Mesenchymal stem cell (in vitro differentiated cells and primary cell): ENCODE measurements around the gene ERICH2.

Experiments used
- DNase-seq: peaks from one replicate; pipeline ENCODE4 v3.0.0-alpha.2; 2013
- H2AFZ ChIP-seq: one replicate; pipeline ENCODE4 v1.6.1; 2013; ENCODE audit warnings: low read depth, mild to moderate bottlenecking, control low read depth, inconsistent platforms, low read length, moderate library complexity
- H2AK5ac ChIP-seq: 2 replicates; pipeline ENCODE4 v1.6.1; 2013; ENCODE audit warnings: low read length, moderate library complexity, mild to moderate bottlenecking, inconsistent platforms; ENCODE audit not compliant: severe bottlenecking
- H2BK120ac ChIP-seq: one replicate; pipeline ENCODE4 v1.6.1; 2013; ENCODE audit warnings: low read depth, mild to moderate bottlenecking, inconsistent platforms, low read length, moderate library complexity
- H2BK12ac ChIP-seq, 2 experiments: one replicate each; pipeline ENCODE4 v1.6.1; 2013; ENCODE audit warnings: inconsistent platforms in 2 of 2, low read length in 2 of 2, mild to moderate bottlenecking in 2 of 2, moderate library complexity in 2 of 2, control low read depth in 1 of 2
- H2BK15ac ChIP-seq: one replicate; pipeline ENCODE4 v1.6.1; 2013; ENCODE audit warnings: mild to moderate bottlenecking, low read depth, inconsistent platforms; ENCODE audit not compliant: poor library complexity, severe bottlenecking
- H2BK5ac ChIP-seq: 2 replicates; pipeline ENCODE4 v1.6.1; 2013; ENCODE audit warnings: low read depth, mild to moderate bottlenecking, low read length, control low read depth, inconsistent platforms; ENCODE audit not compliant: poor library complexity, severe bottlenecking
- H3K14ac ChIP-seq, 2 experiments: one replicate each; pipeline ENCODE4 v1.6.1; 2013; ENCODE audit warnings: inconsistent platforms in 2 of 2, low read length in 2 of 2, control low read depth in 1 of 2, mild to moderate bottlenecking in 1 of 2, moderate library complexity in 1 of 2
- H3K18ac ChIP-seq, 2 experiments: one replicate each; pipeline ENCODE4 v1.6.1; 2013; ENCODE audit warnings: inconsistent platforms in 2 of 2, low read length in 2 of 2, control low read depth in 1 of 2, low read depth in 1 of 2, mild to moderate bottlenecking in 1 of 2
- H3K23ac ChIP-seq, 2 experiments: one replicate each; pipeline ENCODE4 v1.6.1; 2013; ENCODE audit warnings: inconsistent platforms in 2 of 2, low read length in 2 of 2, mild to moderate bottlenecking in 2 of 2, moderate library complexity in 2 of 2, control low read depth in 1 of 2
- H3K27ac ChIP-seq: 2 replicates; pipeline ENCODE4 v1.5.1; 2013; ENCODE audit warnings: mild to moderate bottlenecking, moderate library complexity, low read length, control low read depth, inconsistent platforms; ENCODE audit not compliant: poor library complexity, severe bottlenecking
- H3K27me3 ChIP-seq, 2 experiments: 2 replicates each; pipeline versions ENCODE4 v1.6.1 to v1.7.0; 2013; ENCODE audit warnings: low read length in 2 of 2, mild to moderate bottlenecking in 2 of 2, moderate library complexity in 2 of 2, control low read depth in 1 of 2, inconsistent platforms in 1 of 2; ENCODE audit not compliant: control insufficient read depth in 1 of 2, insufficient read depth in 1 of 2
- H3K36me3 ChIP-seq, 2 experiments: 2 replicates each; pipeline versions ENCODE4 v1.6.1 to v1.7.0; 2013; ENCODE audit warnings: low read length in 2 of 2, control low read depth in 1 of 2, inconsistent platforms in 1 of 2, low read depth in 1 of 2, mild to moderate bottlenecking in 1 of 2; ENCODE audit not compliant: insufficient read depth in 2 of 2, control insufficient read depth in 1 of 2
- H3K4ac ChIP-seq, 2 experiments: one replicate each; pipeline ENCODE4 v1.6.1; 2013; ENCODE audit warnings: inconsistent platforms in 2 of 2, low read length in 2 of 2, mild to moderate bottlenecking in 2 of 2, moderate library complexity in 2 of 2, control low read depth in 1 of 2, low read depth in 1 of 2
- H3K4me1 ChIP-seq: 2 replicates; pipeline ENCODE4 v1.6.1; 2013; ENCODE audit warnings: low read depth, low read length, control low read depth; ENCODE audit not compliant: control insufficient read depth, insufficient read depth
- H3K4me2 ChIP-seq: 2 replicates; pipeline ENCODE4 v1.6.1; 2013; ENCODE audit warnings: low read length, mild to moderate bottlenecking, inconsistent platforms; ENCODE audit not compliant: poor library complexity, severe bottlenecking
- H3K4me3 ChIP-seq, 2 experiments: 2 replicates each; pipeline versions ENCODE4 v1.5.1 to v1.7.0; 2013; ENCODE audit warnings: low read length in 2 of 2, mild to moderate bottlenecking in 2 of 2, control low read depth in 1 of 2, low read depth in 1 of 2; ENCODE audit not compliant: insufficient read depth in 1 of 2
- H3K79me1 ChIP-seq: replicated peaks from 2 replicates; pipeline ENCODE4 v1.6.1; 2013; ENCODE audit warnings: mild to moderate bottlenecking, control low read depth, low read length, inconsistent platforms; ENCODE audit not compliant: poor library complexity, severe bottlenecking
- H3K9ac ChIP-seq: 2 replicates; pipeline ENCODE4 v1.7.0; 2013; ENCODE audit warnings: mild to moderate bottlenecking, low read length, moderate library complexity
- H3K9me3 ChIP-seq: 2 replicates; pipeline ENCODE4 v1.7.0; 2013; ENCODE audit warnings: mild to moderate bottlenecking, low read length; ENCODE audit not compliant: control insufficient read depth
- H4K8ac ChIP-seq: one replicate; pipeline ENCODE4 v1.6.1; 2013; ENCODE audit warnings: inconsistent platforms, mild to moderate bottlenecking, low read length, moderate library complexity
- H4K91ac ChIP-seq: one replicate; pipeline ENCODE4 v1.6.1; 2013; ENCODE audit warnings: mild to moderate bottlenecking, low read length, inconsistent platforms
- WGBS: methylation state at CpG from one replicate; pipeline ENCODE4 v1.1.7; 2013; ENCODE audit warnings: mixed read lengths; 5-methylcytosine and 5-hydroxymethylcytosine counted together

Gene ERICH2

GRCh38 chr2:170843656-170844055, 73.5 kb downstream of the ERICH2 start:
- H2BK12ac ChIP-seq = no peak overlapping the region
- peak; percentile 28 for DNase-seq
- no peak overlapping the region for H3K27ac ChIP-seq
- no peaks in the 10 kb centered on the region for H3K4me1 ChIP-seq
- H3K4me2 ChIP-seq = no peak overlapping the region
- no peak overlapping the region for H4K91ac ChIP-seq
- H2BK5ac ChIP-seq = no peak overlapping the region
- no peak overlapping the region for H3K4ac ChIP-seq
- H2AK5ac ChIP-seq = no peak overlapping the region
- H3K36me3 ChIP-seq = no peaks in the 10 kb centered on the region
- H3K14ac ChIP-seq = no peak overlapping the region
- H3K79me1 ChIP-seq = no peaks in the 10 kb centered on the region
- no peak overlapping the region for H2AFZ ChIP-seq
- no peak overlapping the region for H2BK120ac ChIP-seq
- no peaks in the 10 kb centered on the region for H3K27me3 ChIP-seq
- no peaks in the 10 kb centered on the region for H3K9me3 ChIP-seq
- H3K9ac ChIP-seq = no peak overlapping the region
- no peak overlapping the region for H3K4me3 ChIP-seq
- no peak overlapping the region for H3K23ac ChIP-seq
- no peak overlapping the region for H2BK15ac ChIP-seq
- 0% methylated on average over 2 of the region's 2 CpGs for WGBS
- no peak overlapping the region for H4K8ac ChIP-seq
- H3K18ac ChIP-seq = no peak overlapping the region

GRCh38 chr2:170845343-170845742, 75.2 kb downstream of the ERICH2 start:
- Histone ChIP-seq H2BK120ac (no peak overlapping the region), H3K4me2 (no peak overlapping the region), H3K27ac (no peak overlapping the region), H2BK5ac (no peak overlapping the region), H3K4me1 (peaks cover 2% of the 10 kb centered on the region), H3K9me3 (no peaks in the 10 kb centered on the region), H2BK15ac (no peak overlapping the region), H4K8ac (no peak overlapping the region), H3K4me3 (no peak overlapping the region), H2AK5ac (no peak overlapping the region), H3K27me3 (no peaks in the 10 kb centered on the region), H3K4ac (no peak overlapping the region), H3K18ac (no peak overlapping the region), H3K79me1 (no peaks in the 10 kb centered on the region), H3K14ac (no peak overlapping the region), H3K23ac (no peak overlapping the region), H2BK12ac (no peak overlapping the region), H3K36me3 (no peaks in the 10 kb centered on the region), H4K91ac (no peak overlapping the region), H3K9ac (no peak overlapping the region), H2AFZ (no peak overlapping the region)
- 88% methylated on average over 10 of the region's 10 CpGs for WGBS
- DNase-seq = no peak

GRCh38 chr2:170846314-170846713, 76.1 kb downstream of the ERICH2 start:
- Histone ChIP-seq H3K14ac (no peak overlapping the region), H4K8ac (no peak overlapping the region), H3K4ac (no peak overlapping the region), H3K9me3 (no peaks in the 10 kb centered on the region), H2BK120ac (no peak overlapping the region), H3K18ac (no peak overlapping the region), H3K27ac (no peak overlapping the region), H2BK12ac (no peak overlapping the region), H2BK15ac (no peak overlapping the region), H2AK5ac (no peak overlapping the region), H3K4me2 (no peak overlapping the region), H3K4me3 (no peak overlapping the region), H3K4me1 (peaks cover 2% of the 10 kb centered on the region), H2AFZ (no peak overlapping the region), H4K91ac (no peak overlapping the region), H2BK5ac (no peak overlapping the region), H3K79me1 (no peaks in the 10 kb centered on the region), H3K23ac (no peak overlapping the region), H3K27me3 (no peaks in the 10 kb centered on the region), H3K9ac (no peak overlapping the region), H3K36me3 (no peaks in the 10 kb centered on the region)
- DNase-seq = no peak

GRCh38 chr2:170847716-170848115, 77.5 kb downstream of the ERICH2 start:
- H3K4me1 ChIP-seq = peaks cover 2% of the 10 kb centered on the region
- 86% methylated on average over 3 of the region's 4 CpGs for WGBS
- H3K4me3 ChIP-seq = no peak overlapping the region
- no peak overlapping the region for H3K4me2 ChIP-seq
- H3K27me3 ChIP-seq = no peaks in the 10 kb centered on the region
- H3K9me3 ChIP-seq = no peaks in the 10 kb centered on the region
- no peak overlapping the region for H2BK15ac ChIP-seq
- H2BK12ac ChIP-seq = no peak overlapping the region
- no peak overlapping the region for H2AK5ac ChIP-seq
- H2AFZ ChIP-seq = no peak overlapping the region
- H4K8ac ChIP-seq = no peak overlapping the region
- H3K79me1 ChIP-seq = no peaks in the 10 kb centered on the region
- H3K36me3 ChIP-seq = no peaks in the 10 kb centered on the region
- no peak overlapping the region for H4K91ac ChIP-seq
- H3K4ac ChIP-seq = no peak overlapping the region
- no peak overlapping the region for H2BK5ac ChIP-seq
- no peak overlapping the region for H3K23ac ChIP-seq
- DNase-seq = no peak
- no peak overlapping the region for H3K27ac ChIP-seq
- no peak overlapping the region for H3K18ac ChIP-seq
- no peak overlapping the region for H3K14ac ChIP-seq
- no peak overlapping the region for H2BK120ac ChIP-seq
- no peak overlapping the region for H3K9ac ChIP-seq
